Measurements from ENCODE around the gene RGS1. TPM values are rescaled to one million over a fixed set of nuclear protein-coding genes. Genes with fewer than 3 reads are reported as not detected.
"Not testable (repeated sequence)": the region's sequence is repeated elsewhere in the genome, so short reads cannot be mapped to it uniquely, and the experiment has no call there.

The RGS1 gene
- total and polyA plus RNA-seq, 11 donors, result 0.28 to 20.4 (median 1.1) TPM; not detected in 1

DNA sequence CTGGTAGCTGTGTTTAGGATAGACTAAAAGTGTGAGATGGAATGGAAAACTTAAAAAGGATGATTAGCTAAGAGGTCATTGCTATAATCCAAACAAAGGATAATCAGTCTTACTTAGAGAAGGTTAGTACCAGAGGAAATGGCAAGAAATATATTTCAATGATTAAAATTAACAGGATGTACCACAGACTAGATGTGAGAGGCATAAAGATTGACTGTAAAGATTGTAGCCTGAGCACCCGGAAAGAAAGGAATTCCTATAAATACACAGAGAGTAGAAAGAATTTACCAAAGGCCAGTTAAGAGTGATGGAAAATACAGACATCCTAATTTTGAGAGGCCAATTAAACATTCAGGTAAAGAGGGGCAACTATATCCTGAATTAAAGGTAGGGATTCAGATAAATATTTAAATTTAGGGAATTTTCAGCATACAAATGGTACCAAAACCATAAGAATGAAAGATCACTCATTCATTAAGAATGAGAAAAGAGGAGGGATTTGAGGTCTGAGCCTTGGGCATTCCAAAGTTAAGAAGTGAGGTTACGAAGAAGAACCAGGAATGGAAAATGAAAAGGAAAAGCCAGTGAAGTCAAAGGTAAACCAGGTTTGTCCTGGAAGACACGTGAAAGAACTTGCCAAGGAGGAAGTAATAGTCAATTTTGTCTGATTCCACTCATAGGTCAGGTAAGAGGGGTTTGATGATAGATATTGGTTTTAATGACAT lies 46.4 kb upstream of the RGS1 start:
- Histone ChIP-seq H3K27ac (peak overlapping the region in 1 of 12 donors; percentile 76), H3K4me3 (no peak overlapping the region), H3K36me3 (no peaks in the 10 kb centered on the region), H3K27me3 (no peaks in the 10 kb centered on the region), H3K9me3 (peaks cover 0 to 7% (median 0%) of the 10 kb centered on the region in 12 donors), H3K4me1 (peaks cover 0 to 21% (median 0%) of the 10 kb centered on the region in 12 donors)
- intact Hi-C loops (cut with DNase I), result no loop called here
- ATAC-seq, result no peak
- WGBS, 4 donors, result 75 to 80% (median 78%) methylated on average over 3 of the region's 3 CpGs
- TF ChIP-seq, protein P1, sequence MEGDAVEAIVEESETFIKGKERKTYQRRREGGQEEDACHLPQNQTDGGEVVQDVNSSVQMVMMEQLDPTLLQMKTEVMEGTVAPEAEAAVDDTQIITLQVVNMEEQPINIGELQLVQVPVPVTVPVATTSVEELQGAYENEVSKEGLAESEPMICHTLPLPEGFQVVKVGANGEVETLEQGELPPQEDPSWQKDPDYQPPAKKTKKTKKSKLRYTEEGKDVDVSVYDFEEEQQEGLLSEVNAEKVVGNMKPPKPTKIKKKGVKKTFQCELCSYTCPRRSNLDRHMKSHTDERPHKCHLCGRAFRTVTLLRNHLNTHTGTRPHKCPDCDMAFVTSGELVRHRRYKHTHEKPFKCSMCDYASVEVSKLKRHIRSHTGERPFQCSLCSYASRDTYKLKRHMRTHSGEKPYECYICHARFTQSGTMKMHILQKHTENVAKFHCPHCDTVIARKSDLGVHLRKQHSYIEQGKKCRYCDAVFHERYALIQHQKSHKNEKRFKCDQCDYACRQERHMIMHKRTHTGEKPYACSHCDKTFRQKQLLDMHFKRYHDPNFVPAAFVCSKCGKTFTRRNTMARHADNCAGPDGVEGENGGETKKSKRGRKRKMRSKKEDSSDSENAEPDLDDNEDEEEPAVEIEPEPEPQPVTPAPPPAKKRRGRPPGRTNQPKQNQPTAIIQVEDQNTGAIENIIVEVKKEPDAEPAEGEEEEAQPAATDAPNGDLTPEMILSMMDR (IDR thresholded peaks at IDR 0.05), result no peak
- no peak for TF ChIP-seq POLR2A (IDR thresholded peaks at IDR 0.05)
- no peak for DNase-seq

- intact Hi-C loops (cut with DNase I), result no loop called here
- Histone ChIP-seq H3K4me3 (no peak overlapping the region), H3K27me3 (no peaks in the 10 kb centered on the region), H3K9me3 (peaks cover 0 to 7% (median 0%) of the 10 kb centered on the region in 12 donors), H3K36me3 (no peaks in the 10 kb centered on the region), H3K4me1 (peaks cover 0 to 19% (median 0%) of the 10 kb centered on the region in 12 donors), H3K27ac (peak overlapping the region in 2 of 12 donors; percentile 72 to 76)
- 93 to 100% (median 96%) methylated on average over 1 of the region's 1 CpG for WGBS, 4 donors
- ATAC-seq, result no peak
- DNase-seq, result no peak
- TF ChIP-seq, protein P1 (IDR thresholded peaks at IDR 0.05), result no peak
- no peak for TF ChIP-seq POLR2A (IDR thresholded peaks at IDR 0.05)
Measured at GRCh38 chr1:192529811-192530210, 45.8 kb upstream of the RGS1 start.

- WGBS, 4 donors, result 36 to 59% (median 46%) methylated on average over 2 of the region's 2 CpGs
- Histone ChIP-seq H3K27ac (peak overlapping the region in 2 of 12 donors; percentile 72 to 76), H3K9me3 (peaks cover 0 to 7% (median 0%) of the 10 kb centered on the region in 12 donors), H3K4me1 (peaks cover 0 to 19% (median 0%) of the 10 kb centered on the region in 12 donors), H3K27me3 (no peaks in the 10 kb centered on the region), H3K36me3 (no peaks in the 10 kb centered on the region), H3K4me3 (no peak overlapping the region)
- ATAC-seq (peak; percentile 41 to 71 (median 46)), DNase-seq (no peak)
- intact Hi-C loops (cut with DNase I), result no loop called here
- TF ChIP-seq, protein P1 (IDR thresholded peaks at IDR 0.05), result no peak
Measured at GRCh38 chr1:192530254-192530653, 45.3 kb upstream of the RGS1 start.

GRCh38 chr1:192531037-192531703 lies 44.4 kb upstream of the RGS1 start:
- DNase-seq, result peak in 2 of 5 donors; percentile 40 to 43
- intact Hi-C loops (cut with DNase I), result not testable (repeated sequence)

More at GRCh38 chr1:192531037-192531703, 44.4 kb upstream of the RGS1 start:
- H3K4me3 ChIP-seq, H3K36me3 ChIP-seq, H3K9me3 ChIP-seq, H3K27me3 ChIP-seq: not testable (repeated sequence)
- 81 to 84% (median 82%) methylated on average over 6 of the region's 6 CpGs for WGBS, 4 donors
- H3K27ac ChIP-seq, result peak overlapping the region in 2 of 12 donors; percentile 72 to 76
- peaks cover 0 to 19% (median 0%) of the 10 kb centered on the region in 12 donors for H3K4me1 ChIP-seq
- ATAC-seq, result peak; percentile 64 to 76 (median 70)
